Activated T-helper 17 cell treated with anti-CD3 and anti-CD28 coated beads, Interleukin-2, amount 50 U/mL, for 72 hours (primary cell): ENCODE results near the gene SPIRE2. TPM values are rescaled to one million over a fixed set of nuclear protein-coding genes. Genes with fewer than 3 reads are reported as not detected.

Experiments
- ATAC-seq: fragments of 150-1000 bp; cut with Tn5 transposase; replicated peaks from 2 replicates; pipeline ENCODE4 v1.10.0; 2021; ENCODE audit warnings: mild to moderate bottlenecking, moderate library complexity
- H3K27ac Mint-ChIP-seq: one replicate; pipeline ENCODE4 v1.8.0; 2022; ENCODE audit warnings: mixed read lengths
- H3K27me3 Mint-ChIP-seq: one replicate; pipeline ENCODE4 v1.8.0; 2022; ENCODE audit warnings: mixed read lengths
- H3K36me3 Mint-ChIP-seq: one replicate; pipeline ENCODE4 v1.8.0; 2022; ENCODE audit warnings: low read depth, mild to moderate bottlenecking, mixed read lengths
- H3K4me1 Mint-ChIP-seq: one replicate; pipeline ENCODE4 v1.8.0; 2022; ENCODE audit warnings: mixed read lengths
- H3K4me3 Mint-ChIP-seq: one replicate; pipeline ENCODE4 v1.8.0; 2022; ENCODE audit warnings: mild to moderate bottlenecking, mixed read lengths
- H3K9me3 Mint-ChIP-seq: one replicate; pipeline ENCODE4 v1.8.0; 2022; ENCODE audit warnings: mixed read lengths
- total RNA-seq, 2 donors: library from RNA; stranded (reverse); gene quantifications; one replicate each; pipeline ENCODE4 v1.2.3, GENCODE V29; 2022

The SPIRE2 gene
- total RNA-seq, 2 donors from 2014 or later = 4.3 to 4.8 TPM

DNA sequence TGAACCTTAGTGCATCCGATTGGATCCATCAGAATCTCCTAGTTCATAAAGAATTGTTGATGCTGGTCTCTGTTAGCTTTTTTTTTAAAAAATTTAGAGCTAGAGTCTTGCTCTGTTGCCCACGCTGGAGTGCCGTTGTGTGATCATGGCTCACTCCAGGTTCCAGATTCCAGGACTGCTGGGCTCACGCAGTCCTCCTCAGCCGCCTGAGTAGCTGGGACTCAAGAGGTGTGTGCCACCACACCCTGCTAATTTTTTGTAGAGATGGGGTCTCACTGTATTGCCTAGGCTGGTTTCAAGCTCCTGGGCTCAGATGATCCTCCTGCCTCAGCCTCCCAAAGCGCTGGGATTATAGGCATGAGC is 53.1 kb downstream of the SPIRE2 start:
- Mint-ChIP-seq H3K27ac (no peak overlapping the region), H3K4me1 (peaks cover 7% of the 10 kb centered on the region), H3K36me3 (peaks cover 84% of the 10 kb centered on the region), H3K27me3 (no peaks in the 10 kb centered on the region), H3K9me3 (no peaks in the 10 kb centered on the region), H3K4me3 (no peak overlapping the region)
- ATAC-seq = no peak

DNA sequence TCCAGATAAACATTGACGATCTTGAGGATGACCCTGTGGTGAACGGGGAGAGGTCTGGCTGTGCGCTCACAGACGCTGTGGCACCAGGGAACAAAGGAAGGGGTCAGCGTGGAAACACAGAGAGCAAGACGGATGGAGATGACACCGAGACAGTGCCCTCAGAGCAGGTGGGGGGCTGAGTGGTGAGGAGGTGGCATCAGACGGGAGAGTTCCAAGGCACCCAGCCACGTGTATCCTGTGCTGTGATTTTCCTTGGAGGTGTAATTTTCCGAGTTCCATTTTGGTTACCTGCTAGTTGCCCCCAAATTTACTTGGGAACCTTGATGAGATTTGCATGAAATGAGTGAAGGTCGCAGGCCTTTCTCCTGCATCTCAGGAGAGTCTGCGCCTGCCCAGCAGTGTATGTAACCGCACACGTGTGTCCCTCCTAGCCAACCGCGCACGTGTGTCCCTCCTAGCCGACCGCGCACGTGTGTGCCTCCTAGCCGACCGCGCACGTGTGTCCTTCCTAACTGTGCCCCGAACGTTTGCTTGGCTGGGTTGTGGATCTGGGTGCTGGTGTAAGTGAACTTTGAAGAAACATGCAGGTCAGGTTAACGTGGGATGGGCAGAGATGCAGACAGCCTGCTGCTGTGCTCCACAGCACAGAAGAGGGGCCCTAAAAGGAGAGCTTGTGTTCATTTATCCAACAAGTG is 55.2 kb downstream of the SPIRE2 start:
- peaks cover 92% of the 10 kb centered on the region for H3K36me3 Mint-ChIP-seq
- H3K27me3 Mint-ChIP-seq = no peaks in the 10 kb centered on the region
- H3K9me3 Mint-ChIP-seq = no peaks in the 10 kb centered on the region
- H3K4me3 Mint-ChIP-seq = no peak overlapping the region
- no peak for ATAC-seq
- H3K27ac Mint-ChIP-seq = no peak overlapping the region
- peaks cover 7% of the 10 kb centered on the region for H3K4me1 Mint-ChIP-seq

DNA sequence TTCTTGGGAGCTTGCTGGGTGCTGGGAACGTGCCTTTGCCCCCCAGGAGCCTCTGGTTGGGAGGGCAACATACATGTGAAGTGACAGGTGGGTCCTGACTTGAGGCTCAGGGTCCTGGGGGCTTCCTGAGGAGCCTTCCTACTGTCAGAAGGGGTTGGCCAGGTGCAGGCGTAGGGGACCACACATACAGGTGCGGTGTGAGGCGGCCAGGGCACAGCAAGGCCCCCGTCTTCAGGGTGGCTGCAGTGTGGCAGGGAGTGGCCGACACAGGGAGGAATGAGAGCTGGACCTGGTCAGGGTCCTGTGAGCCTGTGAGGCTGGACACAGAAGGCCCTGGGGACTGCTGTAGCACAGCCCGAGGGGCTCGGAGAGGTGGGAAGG is 55.8 kb downstream of the SPIRE2 start:
- peaks cover 92% of the 10 kb centered on the region for H3K36me3 Mint-ChIP-seq
- no peak overlapping the region for H3K4me3 Mint-ChIP-seq
- H3K27me3 Mint-ChIP-seq = no peaks in the 10 kb centered on the region
- no peak for ATAC-seq
- peaks cover 7% of the 10 kb centered on the region for H3K4me1 Mint-ChIP-seq
- H3K9me3 Mint-ChIP-seq = no peaks in the 10 kb centered on the region
- H3K27ac Mint-ChIP-seq = peak overlapping the region; percentile 42

DNA sequence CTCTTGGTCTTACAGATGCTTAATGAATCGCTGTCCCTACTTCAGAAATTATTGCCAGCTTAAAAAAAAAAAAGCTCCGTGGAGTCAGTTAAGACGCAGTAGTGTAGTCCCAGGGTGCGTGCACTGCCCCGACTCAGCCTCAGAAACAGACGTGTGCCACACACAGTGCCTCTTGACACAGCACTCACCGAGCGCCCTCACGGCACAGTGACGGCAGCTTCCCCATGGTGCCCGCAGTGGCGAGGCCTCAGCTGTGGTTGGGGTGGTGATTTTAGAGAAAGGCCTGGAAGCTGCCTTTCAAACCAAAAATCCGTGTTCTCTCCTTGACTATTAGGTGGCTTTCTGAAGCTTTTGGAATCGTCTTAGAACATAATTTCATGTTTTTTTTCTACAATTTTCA is 59.0 kb downstream of the SPIRE2 start:
- Mint-ChIP-seq H3K27me3 (no peaks in the 10 kb centered on the region), H3K36me3 (peaks cover 99% of the 10 kb centered on the region), H3K4me3 (no peak overlapping the region), H3K9me3 (no peaks in the 10 kb centered on the region), H3K27ac (no peak overlapping the region), H3K4me1 (peaks cover 7% of the 10 kb centered on the region)
- ATAC-seq = no peak

DNA sequence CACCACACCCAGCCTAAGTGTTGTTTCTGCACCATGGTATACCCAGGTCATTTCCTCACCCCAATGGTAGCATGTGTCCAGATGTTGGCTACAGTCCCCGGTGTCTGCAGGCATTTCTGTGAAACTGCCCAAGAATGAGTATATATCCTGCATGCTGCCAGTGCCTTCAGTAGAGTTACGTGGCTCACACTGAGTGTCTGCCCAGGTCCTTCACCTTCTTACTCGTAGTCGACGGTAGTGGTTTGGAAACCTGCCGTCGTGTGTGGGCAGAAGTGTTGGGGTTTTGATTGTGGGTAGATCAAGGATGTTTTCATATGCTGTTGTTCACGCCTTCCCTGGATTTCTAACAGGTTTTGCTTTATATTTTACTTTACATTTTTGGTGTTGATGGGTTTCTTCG is 61.9 kb downstream of the SPIRE2 start:
- Mint-ChIP-seq H3K27ac (no peak overlapping the region), H3K36me3 (peaks cover 97% of the 10 kb centered on the region), H3K9me3 (no peaks in the 10 kb centered on the region), H3K4me3 (no peak overlapping the region), H3K4me1 (peaks cover 3% of the 10 kb centered on the region), H3K27me3 (no peaks in the 10 kb centered on the region)
- peak; percentile 96 for ATAC-seq

DNA sequence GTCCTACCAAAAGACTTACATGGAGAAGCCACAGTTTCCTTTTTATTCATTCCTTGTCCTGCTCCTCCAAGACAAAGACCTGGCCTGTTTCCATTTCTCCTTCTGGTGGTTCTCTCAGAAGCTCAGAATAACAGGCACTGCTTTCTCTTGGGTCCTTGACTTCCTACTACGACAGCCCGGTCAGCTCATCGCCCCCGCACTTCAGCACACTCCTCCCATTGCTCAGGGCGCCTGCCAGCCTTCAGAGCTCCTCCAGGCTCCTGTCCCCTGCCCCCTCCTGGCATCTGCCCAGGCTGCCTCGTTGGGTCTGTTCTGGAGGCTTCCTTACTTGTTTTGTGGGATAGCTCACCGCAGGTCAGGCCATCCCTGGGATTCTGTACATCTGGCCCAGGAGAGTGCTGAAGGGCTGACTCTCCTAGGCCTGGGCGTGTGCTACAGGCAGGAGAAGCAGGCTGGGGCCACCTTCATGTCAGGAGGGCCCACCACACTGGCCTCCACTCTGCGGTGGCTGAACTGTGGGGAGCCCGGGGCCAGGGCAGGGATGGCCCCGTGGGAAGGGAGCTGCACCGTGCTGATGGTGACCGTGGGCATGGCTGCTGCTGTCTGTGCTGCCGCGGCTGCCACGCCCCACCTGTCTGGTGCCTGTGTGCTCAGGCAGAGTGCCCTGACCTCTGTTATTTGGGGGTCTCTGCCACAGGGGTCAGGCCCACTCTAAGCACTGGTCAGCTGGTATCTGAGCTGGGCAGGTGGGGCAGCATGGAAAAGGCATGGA is 62.8 kb downstream of the SPIRE2 start:
- no peak overlapping the region for H3K27ac Mint-ChIP-seq
- no peak overlapping the region for H3K4me3 Mint-ChIP-seq
- no peaks in the 10 kb centered on the region for H3K27me3 Mint-ChIP-seq
- H3K36me3 Mint-ChIP-seq = peaks cover 97% of the 10 kb centered on the region
- no peaks in the 10 kb centered on the region for H3K4me1 Mint-ChIP-seq
- H3K9me3 Mint-ChIP-seq = no peaks in the 10 kb centered on the region
- no peak for ATAC-seq

DNA sequence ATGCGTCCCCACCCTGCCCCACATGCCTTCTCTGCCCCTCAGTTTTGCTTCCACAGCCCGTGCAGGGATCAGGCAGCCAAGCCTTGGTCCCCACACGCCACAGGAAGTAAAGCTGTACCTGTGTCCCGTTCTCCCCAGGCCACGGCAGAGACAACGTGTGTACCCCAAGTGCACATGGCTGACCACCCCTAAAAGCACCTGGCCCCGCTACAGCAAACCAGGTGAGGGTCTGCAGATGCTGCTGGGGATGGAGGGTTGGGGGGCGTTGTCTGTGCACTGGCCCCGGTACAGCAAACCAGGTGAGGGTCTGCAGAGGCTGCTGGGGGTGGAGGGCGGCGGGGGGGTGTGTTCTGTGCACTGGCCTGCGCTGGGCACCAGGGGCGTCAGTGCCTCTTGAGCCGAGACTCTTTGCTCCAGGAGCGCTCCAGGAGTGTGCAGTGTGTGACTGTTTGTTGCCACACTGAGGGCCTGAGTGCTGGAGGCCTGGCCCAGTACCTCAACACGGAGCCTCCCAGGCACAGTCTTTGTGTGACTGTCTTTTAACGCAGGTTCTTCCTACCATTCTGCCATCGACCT is 63.9 kb downstream of the SPIRE2 start:
- Mint-ChIP-seq H3K36me3 (peaks cover 93% of the 10 kb centered on the region), H3K27me3 (no peaks in the 10 kb centered on the region), H3K4me3 (no peak overlapping the region), H3K9me3 (no peaks in the 10 kb centered on the region), H3K4me1 (no peaks in the 10 kb centered on the region), H3K27ac (no peak overlapping the region)
- ATAC-seq = no peak

DNA sequence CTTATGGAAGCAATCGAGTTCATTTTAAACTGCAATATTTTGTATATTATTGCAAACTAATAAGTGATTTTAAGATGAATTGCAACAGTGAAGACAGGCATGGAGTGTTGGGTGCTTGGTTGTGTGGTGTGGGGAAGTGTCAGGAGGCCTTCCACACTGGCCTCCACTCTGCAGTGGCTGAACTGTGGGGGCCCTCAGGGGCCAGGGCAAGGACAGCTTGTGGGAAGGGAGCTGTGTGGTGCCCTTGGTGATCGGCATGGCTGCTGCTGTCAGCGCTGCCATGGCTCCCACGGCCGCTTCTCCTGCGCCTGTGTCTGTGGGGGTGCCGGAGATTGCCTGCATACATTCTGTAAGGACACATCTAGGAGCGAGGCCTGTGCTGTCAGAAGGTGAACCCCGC is 64.4 kb downstream of the SPIRE2 start:
- Mint-ChIP-seq H3K9me3 (no peaks in the 10 kb centered on the region), H3K36me3 (peaks cover 93% of the 10 kb centered on the region)

DNA sequence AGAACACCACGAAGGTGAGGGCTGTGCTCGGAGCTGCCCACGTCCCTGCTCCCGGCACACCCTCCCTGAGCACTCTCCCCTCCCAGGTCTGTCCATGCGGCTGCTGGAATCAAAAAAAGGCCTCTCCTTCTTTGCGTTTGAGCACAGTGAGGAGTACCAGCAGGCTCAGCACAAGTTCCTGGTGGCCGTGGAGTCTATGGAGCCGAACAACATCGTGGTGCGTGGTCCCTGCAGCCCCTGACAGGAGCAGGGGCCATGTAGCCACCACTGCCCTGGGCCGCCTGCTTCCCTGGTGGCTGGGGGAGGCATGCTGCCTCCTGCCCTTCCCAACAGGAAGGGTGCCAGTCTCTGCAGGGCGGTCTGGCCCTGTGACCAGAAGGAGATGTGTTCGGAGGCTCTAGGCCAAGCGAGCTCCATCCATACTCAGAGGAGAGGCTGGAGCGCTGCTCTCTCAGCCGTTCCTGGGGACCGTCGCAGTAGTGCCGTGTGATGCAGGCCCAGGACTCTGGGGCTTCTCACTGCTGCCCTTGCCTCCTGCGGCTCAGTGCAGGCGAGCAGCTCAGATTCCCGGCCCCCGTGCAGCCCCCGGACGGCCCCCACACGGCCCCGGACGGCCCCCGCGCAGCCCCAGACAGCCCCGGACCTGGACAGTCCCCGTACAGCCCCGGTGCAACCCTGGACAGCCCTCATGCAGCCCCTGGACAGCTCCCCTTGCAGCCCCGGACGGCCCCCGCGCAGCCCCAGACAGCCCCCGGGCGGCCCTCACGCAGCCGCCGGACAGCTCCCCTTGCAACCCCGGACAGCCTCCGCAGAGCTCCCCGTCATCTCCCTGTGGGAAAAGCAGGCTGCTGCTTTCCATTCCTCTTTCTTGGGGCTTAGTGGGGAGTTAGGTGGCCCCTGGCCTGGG is 65.6 kb downstream of the SPIRE2 start:
- Mint-ChIP-seq H3K27me3 (no peaks in the 10 kb centered on the region), H3K27ac (no peak overlapping the region), H3K36me3 (peaks cover 93% of the 10 kb centered on the region), H3K4me3 (no peak overlapping the region), H3K9me3 (no peaks in the 10 kb centered on the region), H3K4me1 (no peaks in the 10 kb centered on the region)
- ATAC-seq = no peak

More for the DNA sequence above, 64.4 kb downstream of the SPIRE2 start:
- no peaks in the 10 kb centered on the region for H3K4me1 Mint-ChIP-seq
- H3K4me3 Mint-ChIP-seq = no peak overlapping the region
- no peaks in the 10 kb centered on the region for H3K27me3 Mint-ChIP-seq
- ATAC-seq = no peak
- no peak overlapping the region for H3K27ac Mint-ChIP-seq

DNA sequence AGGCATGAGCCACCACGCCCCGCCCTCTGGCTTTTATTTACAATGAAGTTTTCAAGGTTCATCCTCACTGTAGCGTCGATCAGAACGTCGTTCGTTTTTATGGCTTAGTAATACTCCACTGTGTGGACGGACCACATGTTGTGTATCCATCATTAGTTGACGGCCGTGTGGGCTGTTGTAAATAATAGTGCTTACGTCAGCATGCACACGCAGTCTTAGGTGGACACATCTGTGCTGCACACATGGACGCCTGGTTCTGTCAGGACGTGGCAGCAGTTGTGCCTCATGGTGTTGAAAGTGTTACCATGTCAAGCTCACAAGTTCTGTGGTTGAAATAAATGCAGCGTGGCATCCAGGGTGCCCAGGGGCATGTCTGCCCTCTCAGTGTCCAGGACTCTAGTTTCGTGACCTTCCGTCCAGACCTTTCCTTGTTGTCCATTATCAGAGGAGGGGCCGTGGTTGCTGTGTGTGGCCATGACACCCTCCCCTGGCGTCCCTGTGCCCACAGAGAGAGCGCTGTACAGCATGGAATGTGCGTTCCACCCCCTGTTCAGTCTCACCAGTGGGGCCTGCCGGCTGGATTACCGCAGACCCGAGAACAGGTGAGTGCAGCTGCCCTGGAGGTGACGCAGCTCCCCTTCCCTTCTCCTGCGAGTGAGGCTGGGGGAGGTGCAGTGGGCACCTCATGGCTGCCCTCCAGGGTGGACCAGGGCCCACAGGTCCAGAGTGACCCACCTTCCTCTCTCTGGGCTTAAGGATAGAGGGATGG is 67.4 kb downstream of the SPIRE2 start:
- Mint-ChIP-seq H3K9me3 (no peaks in the 10 kb centered on the region), H3K27me3 (no peaks in the 10 kb centered on the region), H3K4me1 (no peaks in the 10 kb centered on the region), H3K27ac (no peak overlapping the region), H3K36me3 (peaks cover 93% of the 10 kb centered on the region), H3K4me3 (no peak overlapping the region)
- no peak for ATAC-seq

DNA sequence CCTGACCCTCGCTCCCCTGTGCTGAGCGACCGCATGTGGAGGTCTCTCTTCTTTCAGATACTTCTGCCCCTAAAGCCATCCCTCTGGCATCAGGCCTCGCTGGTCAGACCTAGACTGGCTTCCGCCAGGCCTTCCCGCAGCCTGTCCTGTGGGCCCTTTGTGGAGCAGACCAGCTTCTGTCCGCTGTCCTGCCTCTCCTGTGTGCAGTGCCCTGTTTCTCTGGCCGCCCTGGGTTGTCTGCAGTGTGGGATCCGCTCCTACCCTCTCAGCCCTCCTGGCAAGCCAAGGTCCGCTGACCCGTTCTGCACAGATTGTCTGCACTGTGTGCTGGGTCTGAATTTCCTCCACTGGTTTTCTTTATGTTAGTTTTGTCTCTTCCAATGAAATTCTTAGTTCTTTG is 68.9 kb downstream of the SPIRE2 start:
- H3K4me1 Mint-ChIP-seq = no peaks in the 10 kb centered on the region
- no peak overlapping the region for H3K4me3 Mint-ChIP-seq
- no peaks in the 10 kb centered on the region for H3K9me3 Mint-ChIP-seq
- H3K27me3 Mint-ChIP-seq = no peaks in the 10 kb centered on the region
- no peak overlapping the region for H3K27ac Mint-ChIP-seq
- no peak for ATAC-seq
- peaks cover 84% of the 10 kb centered on the region for H3K36me3 Mint-ChIP-seq

DNA sequence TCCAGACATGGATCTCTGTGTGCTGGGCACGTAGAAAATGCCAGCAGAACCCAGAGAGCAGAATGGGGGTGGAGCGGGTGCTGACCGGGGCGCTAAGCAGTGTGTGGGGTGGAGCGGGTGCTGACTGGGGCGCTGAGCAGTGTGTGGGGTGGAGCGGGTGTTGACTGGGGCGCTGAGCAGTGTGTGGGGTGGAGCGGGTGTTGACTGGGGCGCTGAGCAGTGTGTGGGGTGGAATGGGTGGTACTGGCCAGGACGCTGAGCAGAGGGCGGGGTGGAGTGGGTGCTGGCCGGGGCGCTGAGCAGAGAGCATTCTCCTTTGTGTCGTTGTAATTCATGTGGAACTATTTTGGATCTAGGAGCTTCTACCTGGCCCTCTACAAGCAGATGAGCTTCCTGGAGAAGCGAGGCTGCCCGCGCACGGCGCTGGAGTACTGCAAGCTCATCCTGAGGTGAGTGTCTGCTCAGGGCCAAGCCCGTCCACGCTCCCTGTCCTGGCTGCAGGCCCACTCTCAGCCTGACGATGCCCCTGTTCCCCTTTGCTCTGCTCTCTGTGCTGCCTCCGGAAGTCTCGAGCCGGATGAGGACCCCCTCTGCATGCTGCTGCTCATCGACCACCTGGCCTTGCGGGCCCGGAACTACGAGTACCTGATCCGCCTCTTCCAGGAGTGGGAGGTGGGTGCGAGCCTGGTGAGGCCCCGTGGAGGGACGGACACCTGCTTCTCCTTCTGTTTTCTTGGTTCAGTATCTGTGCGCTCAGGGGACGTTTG is 70.1 kb downstream of the SPIRE2 start:
- Mint-ChIP-seq H3K4me1 (no peaks in the 10 kb centered on the region), H3K4me3 (no peak overlapping the region), H3K9me3 (no peaks in the 10 kb centered on the region)

DNA sequence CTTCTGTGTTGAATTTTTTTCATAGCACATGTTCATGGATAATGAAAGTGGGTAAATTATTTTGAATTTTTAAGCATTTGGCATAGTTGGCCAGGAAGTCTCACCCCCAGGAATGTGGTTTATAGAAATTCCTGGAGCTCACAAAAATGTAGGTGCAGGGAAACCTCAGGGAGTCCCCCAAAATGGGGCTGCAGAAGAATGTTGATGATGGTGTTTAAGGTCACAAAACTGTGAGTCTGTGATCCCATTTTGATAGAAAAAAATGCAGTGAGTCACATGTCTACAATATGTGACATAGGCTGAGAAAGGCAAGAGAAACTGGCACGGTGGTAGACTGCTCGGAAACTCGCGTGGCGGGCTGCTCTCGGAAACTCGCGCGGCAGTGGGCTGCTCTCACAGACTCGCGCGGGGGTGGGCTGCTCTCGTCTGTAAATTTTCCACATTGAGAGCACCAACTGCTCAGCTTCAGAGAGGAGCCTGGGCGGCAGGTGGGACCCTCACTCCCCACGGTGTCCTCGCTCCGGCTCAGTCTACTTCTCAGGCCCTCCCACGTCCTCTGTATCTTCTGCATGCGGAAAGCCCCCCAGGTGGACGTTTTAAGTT is 71.7 kb downstream of the SPIRE2 start:
- Mint-ChIP-seq H3K27ac (no peak overlapping the region), H3K27me3 (no peaks in the 10 kb centered on the region), H3K36me3 (peaks cover 81% of the 10 kb centered on the region), H3K9me3 (no peaks in the 10 kb centered on the region), H3K4me3 (no peak overlapping the region), H3K4me1 (no peaks in the 10 kb centered on the region)
- no peak for ATAC-seq

More for the DNA sequence above, 70.1 kb downstream of the SPIRE2 start:
- no peak for ATAC-seq
- no peaks in the 10 kb centered on the region for H3K27me3 Mint-ChIP-seq
- H3K36me3 Mint-ChIP-seq = peaks cover 80% of the 10 kb centered on the region
- no peak overlapping the region for H3K27ac Mint-ChIP-seq
